SU-DHL-6 (cell line): ENCODE data around the gene DHX9.

ENCODE experiments used
- EZH2phosphoT487 ChIP-seq: fragments of 200-600 bp; sonication (generic), shearing (Covaris generic); conservative IDR thresholded peaks from 2 replicates; pipeline ENCODE4 v1.6.1; 2018; ENCODE audit warnings: mild to moderate bottlenecking, antibody characterized with exemption, low read length, moderate library complexity, mixed read lengths
- TF ChIP-seq, protein P1 (sequence below): fragments of 200-600 bp; sonication (generic); IDR thresholded peaks from one replicate; pipeline ENCODE4 v1.5.1; 2017; ENCODE audit warnings: antibody characterized with exemption, mild to moderate bottlenecking, low read length, moderate library complexity; ENCODE audit not compliant: insufficient read depth, poor library complexity, severe bottlenecking

DNA sequence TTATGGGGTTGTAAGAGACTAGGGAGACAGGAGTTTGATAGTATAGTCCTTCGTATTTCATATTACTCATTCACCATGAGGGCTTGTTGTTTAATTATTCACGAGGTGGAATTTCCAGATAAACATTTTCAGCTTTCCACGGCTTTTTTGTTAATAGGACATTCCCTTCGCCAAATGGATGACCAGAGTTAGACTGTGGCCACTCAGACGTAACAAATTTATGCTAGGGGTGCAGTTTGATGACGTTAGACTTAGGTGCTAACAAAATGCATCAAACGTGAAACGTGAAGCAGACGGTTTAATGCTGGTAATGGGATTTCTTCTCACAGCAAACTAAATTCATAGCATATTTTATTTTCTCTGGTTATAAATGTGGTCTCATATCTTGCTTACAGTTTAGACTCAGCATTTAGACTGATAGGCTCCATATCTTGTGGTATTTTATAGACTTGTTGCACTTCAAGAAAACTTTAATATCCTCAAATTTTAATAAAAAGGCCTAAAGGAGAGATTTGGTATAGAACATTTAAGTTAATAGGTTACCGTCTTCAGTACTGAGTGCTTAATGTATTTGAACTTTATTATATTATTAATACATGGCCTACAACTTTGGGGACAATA, 2.3 kb downstream of the DHX9 start:
- TF ChIP-seq, protein P1, sequence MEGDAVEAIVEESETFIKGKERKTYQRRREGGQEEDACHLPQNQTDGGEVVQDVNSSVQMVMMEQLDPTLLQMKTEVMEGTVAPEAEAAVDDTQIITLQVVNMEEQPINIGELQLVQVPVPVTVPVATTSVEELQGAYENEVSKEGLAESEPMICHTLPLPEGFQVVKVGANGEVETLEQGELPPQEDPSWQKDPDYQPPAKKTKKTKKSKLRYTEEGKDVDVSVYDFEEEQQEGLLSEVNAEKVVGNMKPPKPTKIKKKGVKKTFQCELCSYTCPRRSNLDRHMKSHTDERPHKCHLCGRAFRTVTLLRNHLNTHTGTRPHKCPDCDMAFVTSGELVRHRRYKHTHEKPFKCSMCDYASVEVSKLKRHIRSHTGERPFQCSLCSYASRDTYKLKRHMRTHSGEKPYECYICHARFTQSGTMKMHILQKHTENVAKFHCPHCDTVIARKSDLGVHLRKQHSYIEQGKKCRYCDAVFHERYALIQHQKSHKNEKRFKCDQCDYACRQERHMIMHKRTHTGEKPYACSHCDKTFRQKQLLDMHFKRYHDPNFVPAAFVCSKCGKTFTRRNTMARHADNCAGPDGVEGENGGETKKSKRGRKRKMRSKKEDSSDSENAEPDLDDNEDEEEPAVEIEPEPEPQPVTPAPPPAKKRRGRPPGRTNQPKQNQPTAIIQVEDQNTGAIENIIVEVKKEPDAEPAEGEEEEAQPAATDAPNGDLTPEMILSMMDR, result no peak
- TF ChIP-seq EZH2phosphoT487, result no peak
